Endothelial cell of umbilical vein (primary cell): Measurements from ENCODE around the gene VGLL3. TPM values are rescaled to one million over a fixed set of nuclear protein-coding genes. Genes with fewer than 3 reads are reported as not detected.

Source experiments
- BruUV-seq: library from RNA; stranded (reverse); fragments of 400-500 nt; replicated peaks from 2 replicates; lab custom pipeline; 2021; lab: Mats Ljungman, UMichigan
- CTCF ChIA-PET: fragments of 300-600, 350-600 bp; sonication (Branson Sonifier 250); formaldehyde crosslinking; loops from one replicate; lab custom pipeline; 2021; ENCODE audit warnings: antibody characterized with exemption, inconsistent platforms; lab: Charles Lee
- POLR2A ChIA-PET: fragments of 300-600, 350-600 bp; sonication (Branson Sonifier 250); formaldehyde crosslinking; loops from one replicate; lab custom pipeline; 2021; ENCODE audit warnings: antibody characterized with exemption, inconsistent platforms; lab: Charles Lee
- DNase-seq: peaks from one replicate; pipeline ENCODE4 v3.0.0-alpha.2; 2011; ENCODE audit warnings: low read depth, low spot score
- FAIRE-seq: peaks from 2 replicates; lab custom pipeline; 2011; peaks lifted over from hg19 to GRCh38; lab: Jason Lieb, UNC
- H2AFZ ChIP-seq: 2 replicates; pipeline ENCODE4 v1.6.0; 2012; ENCODE audit warnings: low read depth, low read length, control low read depth, inconsistent platforms
- H3K27ac ChIP-seq: 2 replicates; pipeline ENCODE4 v1.5.1; 2011; ENCODE audit warnings: low read depth, mild to moderate bottlenecking, control low read depth, low read length, moderate library complexity; ENCODE audit not compliant: insufficient read depth
- H3K27me3 ChIP-seq, 2 experiments: 2 replicates each; pipeline versions ENCODE4 v1.6.0 to v1.6.1; 2011; ENCODE audit warnings: low read length in 2 of 2, mixed read lengths in 1 of 2; ENCODE audit not compliant: control insufficient read depth in 2 of 2, insufficient read depth in 2 of 2
- H3K36me3 ChIP-seq, 2 experiments: 2 replicates in 1 of 2; 3 replicates in 1 of 2; pipeline ENCODE4 v1.5.1; 2011; ENCODE audit warnings: low read length in 2 of 2, mild to moderate bottlenecking in 1 of 2, moderate library complexity in 1 of 2; ENCODE audit not compliant: control insufficient read depth in 2 of 2, insufficient read depth in 2 of 2; ENCODE audit errors: extremely low read depth in 1 of 2
- H3K4me1 ChIP-seq: 3 replicates; pipeline ENCODE4 v1.5.1; 2011; ENCODE audit warnings: mild to moderate bottlenecking, low read length; ENCODE audit not compliant: control insufficient read depth, insufficient read depth; ENCODE audit errors: extremely low read depth
- H3K4me2 ChIP-seq: 2 replicates; pipeline ENCODE4 v1.6.1; 2011; ENCODE audit warnings: low read length, control low read depth, mixed read lengths; ENCODE audit not compliant: insufficient read depth
- H3K4me3 ChIP-seq, 3 experiments: fragments of 200-600 bp in 1 of 3; sonication (generic), shearing (Covaris generic) in 1 of 3; replicated peaks in 1 of 3; 2 replicates each; pipeline ENCODE4 v1.5.1; 2011 to 2016; ENCODE audit warnings: control low read depth in 3 of 3, low read length in 3 of 3, mild to moderate bottlenecking in 2 of 3, inconsistent platforms in 1 of 3, low read depth in 1 of 3, moderate library complexity in 1 of 3; ENCODE audit not compliant: insufficient read depth in 1 of 3
- H3K79me2 ChIP-seq: 2 replicates; pipeline ENCODE4 v1.6.0; 2012; ENCODE audit warnings: low read length, inconsistent platforms; ENCODE audit not compliant: control insufficient read depth, insufficient read depth
- H3K9ac ChIP-seq: replicated peaks from 2 replicates; pipeline ENCODE3; 2011; ENCODE audit warnings: low read length, control low read depth; ENCODE audit not compliant: insufficient read depth; ENCODE audit errors: extremely low read depth
- H3K9me1 ChIP-seq: replicated peaks from 3 replicates; pipeline ENCODE4 v1.6.0; 2011; ENCODE audit warnings: mild to moderate bottlenecking, low read length; ENCODE audit not compliant: control insufficient read depth, insufficient read depth; ENCODE audit errors: extremely low read depth
- H3K9me3 ChIP-seq: replicated peaks from 2 replicates; pipeline ENCODE4 v1.5.1; 2012; ENCODE audit warnings: low read length, inconsistent platforms; ENCODE audit not compliant: control insufficient read depth, insufficient read depth
- H4K20me1 ChIP-seq: replicated peaks from 2 replicates; pipeline ENCODE3; 2011; ENCODE audit warnings: mild to moderate bottlenecking, low read length; ENCODE audit not compliant: control insufficient read depth, insufficient read depth; ENCODE audit errors: extremely low read depth
- EZH2 ChIP-seq: IDR thresholded peaks from 2 replicates; pipeline ENCODE4 v1.6.1; 2012; ENCODE audit warnings: borderline replicate concordance, low read depth, mild to moderate bottlenecking, moderate library complexity, low read length, inconsistent platforms; ENCODE audit not compliant: severe bottlenecking
- FOS ChIP-seq: IDR thresholded peaks from 2 replicates; pipeline ENCODE4 v1.6.1; 2011; ENCODE audit warnings: mild to moderate bottlenecking, low read length, moderate library complexity, borderline replicate concordance; ENCODE audit not compliant: insufficient read depth
- MYC ChIP-seq: IDR thresholded peaks from one replicate; pipeline ENCODE4 v1.6.1; 2011; ENCODE audit warnings: mild to moderate bottlenecking, low read depth, low read length
- POLR2A ChIP-seq: IDR thresholded peaks from 2 replicates; pipeline ENCODE4 v1.6.1; 2012; ENCODE audit warnings: low read depth, mild to moderate bottlenecking, control low read depth, low read length
- dilution Hi-C: fragments of 300-500 bp; cut with MboI; formaldehyde crosslinking; loops from one replicate; pipeline ENCODE4 v1.15.0; 2019; ENCODE audit warnings: low sequenced_read_pairs; ENCODE audit not compliant: extremely low pct_ligation_motif_present
- intact Hi-C: fragments of 100-400 bp; cut with micrococcal nuclease; formaldehyde crosslinking; loops from one replicate; pipeline ENCODE4 v1.10.0; 2022
- polyA plus RNA-seq, 4 experiments: library from polyadenylated mRNA; depleted of rRNA in 3 of 4; stranded (reverse) in 3 of 4; unstranded in 1 of 4; fragments of >200 nt; gene quantifications; 2 replicates each; pipeline versions ENCODE4 v1.2.1 to v1.2.3, GENCODE V29; 2011 to 2012; ENCODE audit warnings: missing spikeins in 1 of 4
- total RNA-seq: library from RNA; stranded (reverse); gene quantifications from 2 replicates; pipeline ENCODE4 v1.2.3, GENCODE V29; 2021
- TF ChIP-seq, protein P1 (sequence below): IDR thresholded peaks from 2 replicates; pipeline ENCODE4 v1.6.1; 2011; ENCODE audit not compliant: insufficient read depth, insufficient read length
- TF ChIP-seq, protein P2 (sequence below), 2 donors: IDR thresholded peaks; 1 replicate in 1 of 2; 2 replicates in 1 of 2; pipeline ENCODE4 v1.5.1; 2011; ENCODE audit warnings: low read length in 2 of 2, mild to moderate bottlenecking in 2 of 2, moderate library complexity in 2 of 2, control low read depth in 1 of 2, inconsistent platforms in 1 of 2, low read depth in 1 of 2; ENCODE audit not compliant: insufficient read depth in 1 of 2; ENCODE audit errors: extremely low read depth in 1 of 2

VGLL3 gene
- total and polyA plus RNA-seq, 2 donors (not counting 3 experiments of a cell fraction or from before 2014, with no cell fraction given), result 4.2 to 12.0 TPM

DNA sequence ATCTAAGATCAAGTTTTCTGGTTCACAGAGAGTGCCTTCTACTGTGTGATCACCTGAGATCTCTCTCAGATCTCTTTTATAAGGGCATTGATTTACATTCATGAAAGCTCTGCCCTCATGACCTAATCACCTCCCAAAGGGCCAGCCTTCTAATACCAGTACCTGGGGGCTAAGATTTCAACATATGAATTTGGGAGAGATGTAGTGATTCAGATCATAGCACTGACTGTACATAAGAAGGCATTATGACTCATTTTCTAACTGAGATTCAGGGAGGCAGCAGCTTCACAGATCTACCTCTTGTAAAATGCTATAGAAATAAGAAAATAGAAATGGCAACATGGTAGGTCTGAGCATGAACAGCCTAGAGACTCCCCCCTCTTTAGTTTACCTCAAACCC, 39.6 kb downstream of the VGLL3 start:
- POLR2A ChIA-PET, result no interaction called here
- TF ChIP-seq FOS (no peak), POLR2A (no peak), MYC (no peak)
- TF ChIP-seq, protein P1, sequence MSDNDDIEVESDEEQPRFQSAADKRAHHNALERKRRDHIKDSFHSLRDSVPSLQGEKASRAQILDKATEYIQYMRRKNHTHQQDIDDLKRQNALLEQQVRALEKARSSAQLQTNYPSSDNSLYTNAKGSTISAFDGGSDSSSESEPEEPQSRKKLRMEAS, result no peak
- TF ChIP-seq, protein P2, sequence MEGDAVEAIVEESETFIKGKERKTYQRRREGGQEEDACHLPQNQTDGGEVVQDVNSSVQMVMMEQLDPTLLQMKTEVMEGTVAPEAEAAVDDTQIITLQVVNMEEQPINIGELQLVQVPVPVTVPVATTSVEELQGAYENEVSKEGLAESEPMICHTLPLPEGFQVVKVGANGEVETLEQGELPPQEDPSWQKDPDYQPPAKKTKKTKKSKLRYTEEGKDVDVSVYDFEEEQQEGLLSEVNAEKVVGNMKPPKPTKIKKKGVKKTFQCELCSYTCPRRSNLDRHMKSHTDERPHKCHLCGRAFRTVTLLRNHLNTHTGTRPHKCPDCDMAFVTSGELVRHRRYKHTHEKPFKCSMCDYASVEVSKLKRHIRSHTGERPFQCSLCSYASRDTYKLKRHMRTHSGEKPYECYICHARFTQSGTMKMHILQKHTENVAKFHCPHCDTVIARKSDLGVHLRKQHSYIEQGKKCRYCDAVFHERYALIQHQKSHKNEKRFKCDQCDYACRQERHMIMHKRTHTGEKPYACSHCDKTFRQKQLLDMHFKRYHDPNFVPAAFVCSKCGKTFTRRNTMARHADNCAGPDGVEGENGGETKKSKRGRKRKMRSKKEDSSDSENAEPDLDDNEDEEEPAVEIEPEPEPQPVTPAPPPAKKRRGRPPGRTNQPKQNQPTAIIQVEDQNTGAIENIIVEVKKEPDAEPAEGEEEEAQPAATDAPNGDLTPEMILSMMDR (IDR thresholded peaks at IDR 0.05; ENCODE audit: extremely low read depth in 1 of 2, insufficient read depth in 1 of 2, low read depth in 1 of 2, low read length in 2 of 2), result no peak
- Histone ChIP-seq H3K9ac (no peak overlapping the region), H2AFZ (no peak overlapping the region), H3K36me3 (no peaks in the 10 kb centered on the region), H4K20me1 (no peaks in the 10 kb centered on the region), H3K4me2 (no peak overlapping the region), H3K79me2 (no peaks in the 10 kb centered on the region), H3K9me1 (no peaks in the 10 kb centered on the region), H3K9me3 (no peaks in the 10 kb centered on the region), H3K4me1 (no peaks in the 10 kb centered on the region), H3K27ac (no peak overlapping the region), H3K27me3 (no peaks in the 10 kb centered on the region), H3K4me3 (no peak overlapping the region)
- BruUV-seq, result no TSS peak
- CTCF ChIA-PET, result no interaction called here
- DNase-seq, result no peak
- dilution Hi-C loops (no loop called here), intact Hi-C loops (no loop called here)
- FAIRE-seq, result no peak

DNA sequence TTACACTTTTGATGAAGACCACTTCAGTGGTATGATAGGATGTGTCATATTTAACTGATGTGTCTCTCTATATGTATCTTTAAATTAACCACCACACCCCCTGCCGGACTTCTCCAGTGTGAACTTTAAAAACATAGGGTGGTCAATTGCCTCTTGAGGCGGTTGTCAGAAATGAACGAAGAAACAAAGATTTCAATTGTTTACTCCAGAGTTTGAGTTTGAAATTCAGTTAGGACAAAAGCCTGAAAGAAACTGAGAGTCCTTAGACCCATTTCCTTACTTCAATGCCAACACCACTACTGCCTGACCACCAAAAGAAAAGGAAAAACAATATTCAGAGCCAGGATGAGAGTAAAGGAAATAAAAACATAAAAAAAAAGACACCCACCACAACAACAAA, 40.2 kb downstream of the VGLL3 start:
- no TSS peak for BruUV-seq
- H3K27ac ChIP-seq, result no peak overlapping the region
- CTCF ChIA-PET, result no interaction called here

More for the DNA sequence above, 40.2 kb downstream of the VGLL3 start:
- no peak overlapping the region for H3K4me3 ChIP-seq
- no peak overlapping the region for H3K4me2 ChIP-seq
- TF ChIP-seq, protein P2 (IDR thresholded peaks at IDR 0.05; ENCODE audit: extremely low read depth in 1 of 2, insufficient read depth in 1 of 2, low read depth in 1 of 2, low read length in 2 of 2), result no peak
- TF ChIP-seq EZH2, result no peak
- DNase-seq (no peak), FAIRE-seq (no peak)
- no peak overlapping the region for H3K9ac ChIP-seq
- no peaks in the 10 kb centered on the region for H3K79me2 ChIP-seq
- POLR2A ChIA-PET, result no interaction called here
- no peaks in the 10 kb centered on the region for H3K9me3 ChIP-seq
- H3K36me3 ChIP-seq, result no peaks in the 10 kb centered on the region
- dilution Hi-C loops (no loop called here), intact Hi-C loops (no loop called here)
- H2AFZ ChIP-seq, result no peak overlapping the region
- H3K9me1 ChIP-seq, result no peaks in the 10 kb centered on the region
- no peaks in the 10 kb centered on the region for H3K27me3 ChIP-seq
- no peaks in the 10 kb centered on the region for H4K20me1 ChIP-seq
- H3K4me1 ChIP-seq, result no peaks in the 10 kb centered on the region
